Fibroblast of skin of abdomen (primary cell): ENCODE results near the gene GRAMD1A.
"Not testable (repeated sequence)": the region's sequence is repeated elsewhere in the genome, so short reads cannot be mapped to it uniquely, and the experiment has no call there.

Experiments used
- DNase-seq: peaks from one replicate; pipeline ENCODE4 v3.0.0-alpha.2; 2013

Gene GRAMD1A

GRCh38 chr19:35004517-35005255, 4.6 kb downstream of the GRAMD1A start:
- DNase-seq = no peak

GRCh38 chr19:35005256-35005977, 5.3 kb downstream of the GRAMD1A start:
- DNase-seq = no peak

GRCh38 chr19:35006007-35006341, 5.9 kb downstream of the GRAMD1A start:
- not testable (repeated sequence) for DNase-seq

- peak; percentile 20 for DNase-seq
Observed at GRCh38 chr19:35006342-35006998, 6.3 kb downstream of the GRAMD1A start.

GRCh38 chr19:35006999-35007365, 6.9 kb downstream of the GRAMD1A start:
- DNase-seq = no peak

- not testable (repeated sequence) for DNase-seq
Observed at GRCh38 chr19:35007427-35007826, 7.3 kb downstream of the GRAMD1A start.

- no peak for DNase-seq
Observed at GRCh38 chr19:35008891-35009341, 8.8 kb downstream of the GRAMD1A start.

- DNase-seq = no peak
Observed at GRCh38 chr19:35009424-35010415, 9.6 kb downstream of the GRAMD1A start.

GRCh38 chr19:35011091-35011689, 11.1 kb downstream of the GRAMD1A start:
- no peak for DNase-seq

- no peak for DNase-seq
Observed at GRCh38 chr19:35011737-35012682, 11.9 kb downstream of the GRAMD1A start.

GRCh38 chr19:35013041-35013819, 13.1 kb downstream of the GRAMD1A start:
- peak; percentile 39 for DNase-seq

- DNase-seq = no peak
Observed at GRCh38 chr19:35013820-35014754, 14.0 kb downstream of the GRAMD1A start.

- DNase-seq = not testable (repeated sequence)
Observed at GRCh38 chr19:35014774-35015173, 14.7 kb downstream of the GRAMD1A start.

- no peak for DNase-seq
Observed at GRCh38 chr19:35015270-35015953, 15.3 kb downstream of the GRAMD1A start.

- no peak for DNase-seq
Observed at GRCh38 chr19:35015954-35016351, 15.8 kb downstream of the GRAMD1A start.

GRCh38 chr19:35017507-35017906, 17.4 kb downstream of the GRAMD1A start:
- no peak for DNase-seq

GRCh38 chr19:35018379-35018778, 18.3 kb downstream of the GRAMD1A start:
- DNase-seq = no peak

- DNase-seq = no peak
Observed at GRCh38 chr19:35019144-35019543, 19.0 kb downstream of the GRAMD1A start.
